HepG2 (cell line): Measurements from ENCODE around the gene NCOA6. TPM values are rescaled to one million over a fixed set of nuclear protein-coding genes. Genes with fewer than 3 reads are reported as not detected.

Source experiments
- ARID3A ChIP-seq: IDR thresholded peaks from 2 replicates; pipeline ENCODE4 v1.6.1; 2012; ENCODE audit warnings: low read depth, low read length, improper control_type of control experiment
- ATF1 ChIP-seq: IDR thresholded peaks from 2 replicates; pipeline ENCODE4 v1.6.1; 2016; ENCODE audit warnings: mild to moderate bottlenecking, control low read depth
- ETV5 ChIP-seq: IDR thresholded peaks from 2 replicates; pipeline ENCODE4 v1.6.1; 2018; ENCODE audit warnings: missing biosample characterization, missing genetic modification reagents, inconsistent platforms, borderline replicate concordance
- GPBP1L1 ChIP-seq: sonication (generic); formaldehyde crosslinking; IDR thresholded peaks from 2 replicates; pipeline ENCODE4 v1.5.0; 2020; ENCODE audit warnings: mild to moderate bottlenecking, missing genetic modification reagents
- HHEX ChIP-seq: IDR thresholded peaks from 2 replicates; pipeline ENCODE4 v1.6.1; 2016; ENCODE audit warnings: control low read depth
- HMGXB4 ChIP-seq, 2 experiments: sonication (generic) in 1 of 2; formaldehyde crosslinking in 1 of 2; IDR thresholded peaks; 2 replicates each; pipeline versions ENCODE4 v1.4.0 to v1.6.1; 2018 to 2020; ENCODE audit warnings: missing genetic modification reagents in 2 of 2, borderline replicate concordance in 1 of 2, low read depth in 1 of 2, mild to moderate bottlenecking in 1 of 2, missing biosample characterization in 1 of 2
- HOXA3 ChIP-seq: sonication (generic); formaldehyde crosslinking; IDR thresholded peaks from 2 replicates; pipeline ENCODE4 v1.5.0; 2020; ENCODE audit warnings: missing genetic modification reagents
- ISL2 ChIP-seq: sonication (generic); formaldehyde crosslinking; IDR thresholded peaks from 2 replicates; pipeline ENCODE4 v1.5.0; 2020; ENCODE audit warnings: missing genetic modification reagents
- MIER2 ChIP-seq: IDR thresholded peaks from 2 replicates; pipeline ENCODE4 v1.6.1; 2016; ENCODE audit warnings: missing biosample characterization, missing genetic modification reagents
- NR2F1 ChIP-seq, 2 experiments: fragments of 450-650 bp in 1 of 2; formaldehyde crosslinking in 1 of 2; IDR thresholded peaks; 2 replicates each; pipeline versions ENCODE4 v1.5.0 to v1.6.1; 2016 to 2020; ENCODE audit warnings: mild to moderate bottlenecking in 1 of 2, missing compliant biosample characterization in 1 of 2, missing genetic modification reagents in 1 of 2, moderate library complexity in 1 of 2
- NR2F6 ChIP-seq, 2 experiments: IDR thresholded peaks; 2 replicates each; pipeline ENCODE4 v1.6.1; 2016; ENCODE audit warnings: antibody characterized with exemption in 1 of 2, mild to moderate bottlenecking in 1 of 2
- PATZ1 ChIP-seq: sonication (generic); formaldehyde crosslinking; IDR thresholded peaks from 2 replicates; pipeline ENCODE4 v1.4.0; 2020; ENCODE audit warnings: missing genetic modification reagents
- RCOR2 ChIP-seq: IDR thresholded peaks from 2 replicates; pipeline ENCODE4 v1.6.1; 2016; ENCODE audit warnings: missing biosample characterization, missing genetic modification reagents
- TAF1 ChIP-seq: sonication (generic); formaldehyde crosslinking; IDR thresholded peaks from 2 replicates; pipeline ENCODE4 v1.4.0; 2020; ENCODE audit warnings: missing genetic modification reagents
- TERF1 ChIP-seq: sonication (generic); formaldehyde crosslinking; IDR thresholded peaks from 2 replicates; pipeline ENCODE4 v1.8.0; 2022; ENCODE audit warnings: mild to moderate bottlenecking, missing genetic modification reagents, moderate library complexity
- TFDP2 ChIP-seq: sonication (generic); formaldehyde crosslinking; IDR thresholded peaks from 2 replicates; pipeline ENCODE4 v1.4.0; 2020; ENCODE audit warnings: missing genetic modification reagents
- ZBTB7B ChIP-seq: sonication (generic); formaldehyde crosslinking; IDR thresholded peaks from 2 replicates; pipeline ENCODE4 v1.4.0; 2020; ENCODE audit warnings: missing genetic modification reagents
- ZNF292 ChIP-seq: sonication (generic); formaldehyde crosslinking; IDR thresholded peaks from 2 replicates; pipeline ENCODE4 v1.8.1; 2022; ENCODE audit warnings: mild to moderate bottlenecking, low read depth, missing genetic modification reagents, borderline replicate concordance
- polyA plus RNA-seq, 8 experiments: library from polyadenylated mRNA; depleted of rRNA in 3 of 8; stranded (reverse) in 7 of 8; unstranded in 1 of 8; fragments of >200 nt; fragmentation: Illumina TruSeq in 4 of 8; extraction: Trizol in 4 of 8; gene quantifications; 2 replicates each; pipeline versions ENCODE4 v1.2.1 to v1.2.3, GENCODE V29; 2011 to 2016; ENCODE audit warnings: low read depth in 4 of 8, missing spikeins in 1 of 8, mixed read lengths in 1 of 8; ENCODE audit not compliant: insufficient read depth in 1 of 8
- total RNA-seq, 5 experiments: library from RNA; depleted of rRNA; stranded (reverse); fragments of >200 nt; fragmentation: Illumina TruSeq; extraction: Trizol; gene quantifications; 2 replicates each; pipeline ENCODE4 v1.2.3, GENCODE V29; 2016; ENCODE audit warnings: low read depth in 1 of 5

Gene NCOA6
- total and polyA plus RNA-seq, 2 of the 13 experiments (the other 11 are each of a cell fraction or from before 2014, with no cell fraction given): 11.2 to 29.3 TPM

- TF ChIP-seq TERF1 (CRISPR knock-in tag) (no peak), HMGXB4 (CRISPR knock-in tag; IDR thresholded peaks at IDR 0.05; ENCODE audit: borderline replicate concordance in 1 of 2, low read depth in 1 of 2) (peak; percentile 38 to 44; a peak in 2 of 4 replicates), NR2F1 (CRISPR knock-in tag; IDR thresholded peaks at IDR 0.05) (peak; percentile 58 to 61; a peak in 3 of 4 replicates), ISL2 (CRISPR knock-in tag) (peak; percentile 32), HOXA3 (CRISPR knock-in tag) (peak; percentile 67), TFDP2 (CRISPR knock-in tag) (no peak; the same call in 1 of the 2 replicates), RCOR2 (0 out of 2 replicates have a peak, but pooled peaks have one; percentile 63), ZNF292 (CRISPR knock-in tag) (peak; percentile 60), ATF1 (CRISPR knock-in tag) (no peak; the same call in 1 of the 2 replicates), ZBTB7B (no peak; the same call in 1 of the 2 replicates), PATZ1 (CRISPR knock-in tag) (peak; percentile 43), TAF1 (CRISPR knock-in tag) (no peak), MIER2 (CRISPR knock-in tag) (no peak; the same call in 1 of the 2 replicates), HHEX (CRISPR knock-in tag) (no peak), GPBP1L1 (no peak), ARID3A (peak; percentile 83), ETV5 (CRISPR knock-in tag) (peak; percentile 55; the same call in 1 of the 2 replicates), NR2F6 (IDR thresholded peaks at IDR 0.05) (peak; percentile 84), NR2F6 (CRISPR knock-in tag; IDR thresholded peaks at IDR 0.05) (peak; percentile 83)
Measured at GRCh38 chr20:34706912-34707784, 118.3 kb downstream of the NCOA6 start (continued).
